Prostate gland (tissue), 2 donors: ENCODE measurements around the gene SLC35F2. TPM values are rescaled to one million over a fixed set of nuclear protein-coding genes. Genes with fewer than 3 reads are reported as not detected.

Experiments
- DNase-seq: peaks from one replicate; pipeline ENCODE4 v3.0.0-alpha.2; 2019; ENCODE audit warnings: low spot score
- H3K27ac ChIP-seq, 2 donors: fragments of 200-600 bp; sonication (generic); 2 replicates each; pipeline ENCODE4 v1.5.1; 2017 to 2019
- H3K27me3 ChIP-seq: fragments of 200-600 bp; sonication (generic); replicated peaks from 2 replicates; pipeline ENCODE4 v1.5.1; 2019; ENCODE audit not compliant: insufficient read depth
- H3K36me3 ChIP-seq, 2 donors: fragments of 200-600 bp; sonication (generic); 1 replicate in 1 of 2; 2 replicates in 1 of 2; pipeline versions ENCODE4 v1.5.1 to v1.8.1; 2017 to 2019
- H3K4me1 ChIP-seq: fragments of 200-600 bp; sonication (generic); replicated peaks from 2 replicates; pipeline ENCODE4 v1.5.1; 2019
- H3K4me3 ChIP-seq, 2 donors: fragments of 200-600 bp; sonication (generic); 2 replicates each; pipeline ENCODE4 v1.5.1; 2017 to 2019
- H3K9me3 ChIP-seq: fragments of 200-600 bp; sonication (generic); 2 replicates; pipeline ENCODE4 v1.5.1; 2017
- CTCF ChIP-seq, 4 experiments: fragments of 200-600 bp in 2 of 4; fragments of 450-650 bp in 2 of 4; sonication (generic) in 2 of 4; IDR thresholded peaks; 1 replicate in 3 of 4; 2 replicates in 1 of 4; pipeline ENCODE4 v1.5.1; 2016 to 2019; ENCODE audit warnings: antibody characterized with exemption in 4 of 4, mild to moderate bottlenecking in 2 of 4, moderate library complexity in 2 of 4
- POLR2A ChIP-seq: fragments of 450-650 bp; IDR thresholded peaks from one replicate; pipeline ENCODE4 v1.6.1; 2016; ENCODE audit warnings: antibody characterized with exemption, mild to moderate bottlenecking
- POLR2AphosphoS5 ChIP-seq: sonication (generic); formaldehyde crosslinking; IDR thresholded peaks from one replicate; pipeline ENCODE4 v1.6.1; 2017; ENCODE audit warnings: antibody characterized with exemption
- WGBS: methylation state at CpG from one replicate; pipeline ENCODE4 v1.1.5; 2018; 5-methylcytosine and 5-hydroxymethylcytosine counted together
- intact Hi-C: fragments of 100-400 bp; cut with DNase I; formaldehyde crosslinking; loops from one replicate; pipeline ENCODE4 v1.14.2; 2022
- total RNA-seq, 2 donors: library from RNA; depleted of rRNA; stranded (reverse); fragments of >200 nt; gene quantifications; one replicate each; pipeline ENCODE4 v1.1.0, GENCODE V29; 2016

Gene SLC35F2
- total RNA-seq, 2 donors from 2014 or later = 21.6 to 41.9 TPM

GRCh38 chr11:107792049-107792443 is 66.5 kb downstream of the SLC35F2 start:
- no peak for TF ChIP-seq POLR2AphosphoS5
- no peak for TF ChIP-seq CTCF (IDR thresholded peaks at IDR 0.05)
- TF ChIP-seq POLR2A = no peak
- intact Hi-C loops = no loop called here
- no peak overlapping the region for H3K27ac ChIP-seq
- no peaks in the 10 kb centered on the region for H3K4me1 ChIP-seq
- H3K4me3 ChIP-seq = no peak overlapping the region
- H3K27me3 ChIP-seq = no peaks in the 10 kb centered on the region
- DNase-seq = no peak
- H3K36me3 ChIP-seq = no peaks in the 10 kb centered on the region
- 76% methylated on average over 5 of the region's 5 CpGs for WGBS
- no peaks in the 10 kb centered on the region for H3K9me3 ChIP-seq

GRCh38 chr11:107791343-107792048 is 67.1 kb downstream of the SLC35F2 start:
- Histone ChIP-seq H3K27ac (no peak overlapping the region), H3K9me3 (no peaks in the 10 kb centered on the region), H3K4me3 (no peak overlapping the region), H3K36me3 (no peaks in the 10 kb centered on the region), H3K4me1 (no peaks in the 10 kb centered on the region), H3K27me3 (no peaks in the 10 kb centered on the region)
- intact Hi-C loops = no loop called here
- no peak for DNase-seq
- 78% methylated on average over 10 of the region's 10 CpGs for WGBS
- TF ChIP-seq CTCF (IDR thresholded peaks at IDR 0.05) = no peak
- TF ChIP-seq POLR2A = no peak
- no peak for TF ChIP-seq POLR2AphosphoS5

- TF ChIP-seq POLR2A (no peak), CTCF (IDR thresholded peaks at IDR 0.05) (no peak), POLR2AphosphoS5 (no peak)
- whole genome bisulfite sequencing = 94% methylated on average over 7 of the region's 7 CpGs
- no peaks in the 10 kb centered on the region for H3K4me1 ChIP-seq
- H3K9me3 ChIP-seq = no peaks in the 10 kb centered on the region
- H3K4me3 ChIP-seq = no peak overlapping the region
- intact Hi-C loops = no loop called here
- no peaks in the 10 kb centered on the region for H3K36me3 ChIP-seq
- DNase-seq = no peak
- H3K27me3 ChIP-seq = no peaks in the 10 kb centered on the region
- no peak overlapping the region for H3K27ac ChIP-seq
Measured at GRCh38 chr11:107789767-107790166, 68.8 kb downstream of the SLC35F2 start.

GRCh38 chr11:107787733-107788132 is 70.9 kb downstream of the SLC35F2 start:
- Histone ChIP-seq H3K36me3 (no peaks in the 10 kb centered on the region), H3K9me3 (no peaks in the 10 kb centered on the region), H3K4me1 (no peaks in the 10 kb centered on the region), H3K27me3 (no peaks in the 10 kb centered on the region), H3K4me3 (no peak overlapping the region), H3K27ac (no peak overlapping the region)
- intact Hi-C loops = no loop called here
- TF ChIP-seq POLR2A = no peak
- no peak for TF ChIP-seq POLR2AphosphoS5
- no peak for TF ChIP-seq CTCF (IDR thresholded peaks at IDR 0.05)
- WGBS = 80% methylated on average over 5 of the region's 5 CpGs
- no peak for DNase-seq

GRCh38 chr11:107785401-107785800 is 73.2 kb downstream of the SLC35F2 start:
- no peak for TF ChIP-seq CTCF (IDR thresholded peaks at IDR 0.05)
- TF ChIP-seq POLR2A = no peak
- no peak for TF ChIP-seq POLR2AphosphoS5
- H3K27me3 ChIP-seq = no peaks in the 10 kb centered on the region
- no peaks in the 10 kb centered on the region for H3K9me3 ChIP-seq
- intact Hi-C loops = no loop called here
- 75% methylated on average over 5 of the region's 5 CpGs for WGBS
- no peak overlapping the region for H3K27ac ChIP-seq
- H3K4me1 ChIP-seq = no peaks in the 10 kb centered on the region
- DNase-seq = no peak
- H3K36me3 ChIP-seq = no peaks in the 10 kb centered on the region
- H3K4me3 ChIP-seq = no peak overlapping the region
